Activated T-cell treated with anti-CD3 and anti-CD28 coated beads, Interleukin-2, amount 50 U/mL, for 24 hours (primary cell): ENCODE data around the gene FRMPD1.
"Not testable (repeated sequence)": the region's sequence is repeated elsewhere in the genome, so short reads cannot be mapped to it uniquely, and the experiment has no call there.

Experiments used
- DNase-seq: peaks from one replicate; pipeline ENCODE4 v3.0.0-alpha.2; 2020
- H3K27ac Mint-ChIP-seq: 2 replicates; pipeline ENCODE4 v1.8.0; 2020; ENCODE audit warnings: mild to moderate bottlenecking, mixed read lengths
- H3K27me3 Mint-ChIP-seq: 2 replicates; pipeline ENCODE4 v1.8.0; 2020; ENCODE audit warnings: mixed read lengths
- H3K36me3 Mint-ChIP-seq: 2 replicates; pipeline ENCODE4 v1.8.0; 2020; ENCODE audit warnings: low read depth, mixed read lengths
- H3K4me1 Mint-ChIP-seq: 2 replicates; pipeline ENCODE4 v1.8.0; 2020; ENCODE audit warnings: low read depth, mixed read lengths
- H3K4me3 Mint-ChIP-seq: 2 replicates; pipeline ENCODE4 v1.8.0; 2020; ENCODE audit warnings: mild to moderate bottlenecking, moderate library complexity, mixed read lengths
- H3K9me3 Mint-ChIP-seq: 2 replicates; pipeline ENCODE4 v1.8.0; 2020; ENCODE audit warnings: mixed read lengths

FRMPD1 gene, protein sequence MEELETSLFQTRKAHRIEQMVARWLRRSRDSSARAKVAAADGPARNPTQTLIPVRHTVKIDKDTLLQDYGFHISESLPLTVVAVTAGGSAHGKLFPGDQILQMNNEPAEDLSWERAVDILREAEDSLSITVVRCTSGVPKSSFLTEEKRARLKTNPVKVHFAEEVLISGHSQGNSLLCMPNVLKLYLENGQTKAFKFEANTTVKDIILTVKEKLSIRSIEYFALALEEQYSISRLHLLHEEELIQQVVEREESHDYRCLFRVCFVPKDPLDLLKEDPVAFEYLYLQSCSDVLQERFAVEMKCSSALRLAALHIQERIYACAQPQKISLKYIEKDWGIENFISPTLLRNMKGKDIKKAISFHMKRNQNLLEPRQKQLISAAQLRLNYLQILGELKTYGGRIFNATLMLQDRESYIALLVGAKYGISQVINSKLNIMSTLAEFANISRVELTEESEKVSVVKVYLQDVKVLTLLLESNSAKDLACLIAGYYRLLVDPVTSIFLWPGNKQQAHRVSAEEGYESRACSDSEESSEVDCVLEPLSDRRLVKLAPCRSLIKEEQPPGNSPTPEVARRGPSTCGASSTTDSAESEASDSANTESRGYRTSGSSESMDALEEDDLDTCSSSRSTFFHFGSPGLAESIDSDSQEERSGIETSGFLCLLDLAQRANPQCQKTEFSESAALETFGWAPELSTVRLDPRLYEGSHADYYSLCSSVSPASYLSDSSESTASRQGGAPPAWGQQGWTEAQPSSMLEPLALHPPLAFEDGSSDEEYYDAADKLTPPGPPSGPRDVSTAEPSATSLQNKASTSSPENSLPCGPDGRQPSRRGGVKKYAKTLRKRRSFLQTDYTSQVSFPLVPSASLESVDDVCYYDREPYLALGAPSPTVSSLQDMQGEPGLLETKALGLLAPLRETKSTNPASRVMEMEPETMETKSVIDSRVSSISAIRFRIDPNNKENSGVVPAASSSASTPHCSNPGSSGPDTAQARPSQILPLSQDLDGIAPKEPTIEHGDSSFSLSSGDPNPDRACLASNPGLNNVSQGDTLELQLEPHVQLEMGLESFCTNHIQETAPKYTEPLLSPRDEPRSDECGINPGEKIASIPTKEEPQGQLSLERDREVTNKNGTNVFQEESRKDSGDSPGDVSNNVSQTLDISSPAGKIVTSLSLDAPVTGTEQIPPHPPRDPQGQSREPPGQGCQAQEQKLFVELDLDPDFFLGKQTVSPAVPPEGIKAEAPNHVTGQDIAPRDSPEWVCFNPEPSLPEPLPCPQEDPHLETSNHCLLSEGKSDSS (N-terminal part only)

DNA sequence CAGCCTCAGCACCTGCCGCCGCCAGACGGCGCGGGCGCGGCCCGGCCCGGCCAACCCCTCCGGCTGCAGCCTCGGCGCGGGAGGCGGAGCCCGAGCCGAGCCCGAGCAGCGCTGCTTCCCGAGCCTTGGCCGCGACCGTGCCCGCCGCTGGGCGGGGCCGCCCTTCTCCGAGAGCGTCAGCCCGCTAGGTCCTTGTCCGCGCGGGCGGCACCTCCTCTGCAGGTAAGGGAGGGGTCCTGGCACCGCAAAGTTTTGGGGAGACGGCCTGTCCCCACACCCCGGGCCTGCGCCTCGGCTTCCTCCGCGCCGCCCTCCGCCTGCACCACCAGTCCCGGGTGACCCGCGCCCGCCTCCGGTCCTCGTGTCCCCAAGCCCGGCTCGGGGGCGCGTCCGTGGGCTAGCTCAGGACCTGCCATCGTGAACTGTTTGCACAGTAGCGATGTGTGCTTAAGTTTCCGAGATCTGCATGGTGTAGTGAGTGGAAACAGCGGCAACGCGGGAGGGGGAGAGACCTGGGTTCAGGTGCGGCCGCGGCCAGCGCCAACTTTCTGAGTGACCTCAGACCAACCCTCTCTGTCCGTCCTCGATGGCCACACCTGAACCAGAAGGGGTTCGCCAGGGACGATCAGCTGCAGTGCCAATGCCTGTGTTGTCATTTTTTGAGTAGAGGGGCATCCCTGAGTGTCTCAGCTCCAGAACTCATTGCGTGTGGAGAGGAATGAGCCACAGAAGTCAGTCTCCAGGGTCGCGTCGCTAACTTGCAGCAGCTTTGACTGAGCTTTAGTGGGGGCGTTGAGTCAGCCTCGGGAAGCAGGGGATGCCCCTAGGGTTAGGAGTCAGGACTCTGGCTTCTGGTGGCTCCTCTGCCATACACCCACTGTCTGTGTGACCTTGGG lies at the start of gene FRMPD1:
TSS of gene FRMPD1 (plus strand) at position 82 of the 896 bp plus-strand sequence. CDS start 41,688 bp downstream, outside the sequence.
- peak; percentile 73 for DNase-seq
- H3K4me3 Mint-ChIP-seq = peak within 1 kb of the TSS; percentile 69
- no peaks in the 10 kb centered on the region for H3K36me3 Mint-ChIP-seq
- peaks cover 11% of the 10 kb centered on the region for H3K4me1 Mint-ChIP-seq
- no peaks in the 10 kb centered on the region for H3K9me3 Mint-ChIP-seq
- H3K27ac Mint-ChIP-seq = no peak within 1 kb of the TSS
- peaks cover 80% of the 10 kb centered on the region for H3K27me3 Mint-ChIP-seq

- H3K36me3 Mint-ChIP-seq = not testable (repeated sequence)
- peaks cover 20% of the 10 kb centered on the region for H3K27me3 Mint-ChIP-seq
These were observed 48.7 kb upstream of the FRMPD1 start for GRCh38 chr9:37602061-37602460.

DNA sequence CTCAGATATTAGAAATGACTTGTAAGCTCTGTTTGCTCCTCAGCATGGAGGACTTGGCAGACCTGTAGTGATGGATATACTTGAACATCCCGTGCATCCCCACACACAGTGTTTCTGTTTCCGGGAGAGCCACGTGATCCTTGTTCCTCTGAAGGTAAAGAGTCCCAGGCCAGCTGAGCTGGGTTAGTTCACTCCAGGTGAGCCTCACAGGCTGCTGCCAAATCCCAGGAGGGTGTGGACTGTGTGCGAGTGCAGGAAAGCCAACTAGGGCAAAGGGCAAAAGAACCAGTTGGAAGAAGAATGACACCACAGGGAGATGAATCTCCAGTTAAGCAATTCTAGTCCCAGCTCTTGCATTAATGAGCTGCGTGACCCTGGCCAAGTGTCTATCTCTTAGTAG lies 47.9 kb upstream of the FRMPD1 start:
- Mint-ChIP-seq H3K9me3 (no peaks in the 10 kb centered on the region), H3K4me3 (no peak overlapping the region), H3K27me3 (peaks cover 22% of the 10 kb centered on the region), H3K36me3 (no peaks in the 10 kb centered on the region), H3K27ac (no peak overlapping the region), H3K4me1 (no peaks in the 10 kb centered on the region)
- no peak for DNase-seq

More at GRCh38 chr9:37602061-37602460, 48.7 kb upstream of the FRMPD1 start:
- H3K4me3 Mint-ChIP-seq, DNase-seq, H3K27ac Mint-ChIP-seq, H3K9me3 Mint-ChIP-seq, H3K4me1 Mint-ChIP-seq: not testable (repeated sequence)

DNA sequence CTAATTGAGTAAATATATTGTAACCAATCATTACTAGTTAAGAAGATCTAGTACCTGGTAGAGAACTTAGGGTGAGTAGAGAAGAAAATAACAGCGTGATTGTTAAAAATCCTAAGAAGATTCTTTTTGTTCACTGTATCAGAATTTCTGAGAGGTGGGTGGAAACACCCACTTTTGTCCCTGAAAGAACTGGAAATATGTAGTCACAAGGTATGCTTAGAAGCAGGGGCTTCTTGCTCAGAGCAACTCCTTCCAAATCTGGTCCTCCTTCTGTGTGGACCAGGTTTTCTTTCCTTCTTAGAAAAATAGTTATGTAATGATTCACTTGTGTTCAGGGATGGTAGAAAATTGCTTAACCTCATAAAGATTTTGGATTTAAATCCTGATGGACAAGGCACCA lies 46.5 kb upstream of the FRMPD1 start:
- Mint-ChIP-seq H3K4me3 (no peak overlapping the region), H3K4me1 (no peaks in the 10 kb centered on the region), H3K9me3 (no peaks in the 10 kb centered on the region), H3K36me3 (no peaks in the 10 kb centered on the region), H3K27ac (no peak overlapping the region), H3K27me3 (peaks cover 24% of the 10 kb centered on the region)
- DNase-seq = no peak

DNA sequence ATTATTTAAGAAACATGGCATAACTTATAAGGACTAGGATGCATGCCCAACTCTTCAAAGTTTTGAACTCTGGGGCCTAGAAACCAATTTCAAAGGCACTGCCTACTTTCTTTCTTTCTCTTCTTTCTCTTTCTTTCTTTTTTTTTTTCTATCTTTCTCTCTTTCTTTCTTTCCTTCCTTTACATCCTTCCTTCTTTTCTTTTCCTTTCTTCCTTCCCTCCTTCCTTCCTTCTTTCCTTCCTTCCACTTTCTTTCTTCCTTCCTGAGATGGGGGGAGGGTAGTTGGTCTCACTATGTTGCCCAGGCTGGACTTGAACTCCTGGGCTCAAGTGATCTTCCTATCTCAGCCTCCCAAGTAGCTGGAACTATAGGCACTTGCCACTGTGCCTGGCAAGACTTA lies 42.5 kb upstream of the FRMPD1 start:
- H3K4me1 Mint-ChIP-seq = no peaks in the 10 kb centered on the region
- peaks cover 23% of the 10 kb centered on the region for H3K27me3 Mint-ChIP-seq
- H3K4me3 Mint-ChIP-seq = no peak overlapping the region
- no peak overlapping the region for H3K27ac Mint-ChIP-seq
- no peaks in the 10 kb centered on the region for H3K36me3 Mint-ChIP-seq
- no peaks in the 10 kb centered on the region for H3K9me3 Mint-ChIP-seq
- DNase-seq = no peak

DNA sequence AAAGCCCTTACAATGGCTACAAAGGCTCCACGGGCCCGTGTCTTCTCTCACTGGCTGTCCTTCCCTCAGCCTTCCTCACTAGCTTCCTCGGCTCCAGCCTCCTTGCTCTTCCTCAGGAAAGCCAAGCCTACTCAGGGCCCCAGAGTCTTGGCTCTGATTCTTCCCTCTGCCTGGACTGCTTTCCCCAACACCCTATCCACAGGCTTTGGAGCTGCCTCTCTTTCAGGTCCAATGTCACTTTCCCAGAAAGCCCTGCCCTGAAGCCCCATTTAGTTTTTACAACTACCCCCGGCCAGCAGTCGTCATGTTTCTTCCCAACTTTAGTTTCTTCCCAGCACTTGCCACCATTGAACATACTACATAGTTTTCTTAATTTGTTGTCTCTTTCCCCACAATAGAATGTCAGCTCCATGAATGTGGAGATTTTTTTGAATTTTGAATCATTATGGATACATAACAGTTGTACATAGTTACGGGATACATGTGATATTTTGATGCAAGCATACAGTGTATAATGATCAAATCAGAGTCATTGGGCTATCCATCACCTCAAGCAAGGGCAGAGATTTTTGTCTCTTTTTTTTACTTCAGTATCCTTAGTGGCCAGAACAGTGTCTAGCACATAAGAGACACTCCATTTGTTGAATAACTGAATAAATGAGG lies 40.9 kb upstream of the FRMPD1 start:
- no peaks in the 10 kb centered on the region for H3K36me3 Mint-ChIP-seq
- peaks cover 18% of the 10 kb centered on the region for H3K27me3 Mint-ChIP-seq

DNA sequence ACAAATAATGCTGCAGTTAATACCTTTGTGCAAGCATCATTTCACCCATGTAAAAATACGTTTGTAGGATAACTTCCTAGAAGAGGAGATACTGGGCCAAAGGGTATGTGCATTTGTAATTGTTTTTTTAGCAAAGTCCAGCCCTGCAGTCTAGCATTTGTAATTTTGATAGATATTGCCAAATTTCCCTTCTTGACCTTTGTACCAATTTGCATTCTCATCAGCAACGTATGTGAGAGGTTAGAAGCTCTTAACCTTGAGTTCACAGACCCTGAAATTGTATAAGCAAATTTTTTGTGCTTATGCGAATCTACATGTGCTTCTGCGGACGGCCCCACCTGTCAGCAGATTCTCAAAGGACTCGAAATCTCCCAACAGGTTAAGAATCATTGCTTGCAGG lies 39.7 kb upstream of the FRMPD1 start:
- H3K9me3 Mint-ChIP-seq = no peaks in the 10 kb centered on the region

More for the DNA sequence above, 40.9 kb upstream of the FRMPD1 start:
- DNase-seq = no peak
- no peak overlapping the region for H3K4me3 Mint-ChIP-seq
- no peaks in the 10 kb centered on the region for H3K4me1 Mint-ChIP-seq
- H3K27ac Mint-ChIP-seq = no peak overlapping the region
- no peaks in the 10 kb centered on the region for H3K9me3 Mint-ChIP-seq

GRCh38 chr9:37611961-37612360 lies 38.8 kb upstream of the FRMPD1 start:
- Mint-ChIP-seq H3K9me3 (no peaks in the 10 kb centered on the region), H3K4me1 (no peaks in the 10 kb centered on the region), H3K27me3 (peaks cover 13% of the 10 kb centered on the region), H3K27ac (no peak overlapping the region), H3K4me3 (no peak overlapping the region), H3K36me3 (no peaks in the 10 kb centered on the region)
- DNase-seq = no peak

More for the DNA sequence above, 39.7 kb upstream of the FRMPD1 start:
- no peaks in the 10 kb centered on the region for H3K4me1 Mint-ChIP-seq
- H3K27ac Mint-ChIP-seq = no peak overlapping the region
- no peaks in the 10 kb centered on the region for H3K36me3 Mint-ChIP-seq
- no peak for DNase-seq
- no peak overlapping the region for H3K4me3 Mint-ChIP-seq
- H3K27me3 Mint-ChIP-seq = peaks cover 16% of the 10 kb centered on the region

- H3K36me3 Mint-ChIP-seq = no peaks in the 10 kb centered on the region
- no peak for DNase-seq
- H3K9me3 Mint-ChIP-seq = no peaks in the 10 kb centered on the region
- no peak overlapping the region for H3K27ac Mint-ChIP-seq
- H3K27me3 Mint-ChIP-seq = no peaks in the 10 kb centered on the region
- no peak overlapping the region for H3K4me3 Mint-ChIP-seq
- no peaks in the 10 kb centered on the region for H3K4me1 Mint-ChIP-seq
These were observed 33.6 kb upstream of the FRMPD1 start for GRCh38 chr9:37617161-37617560.

DNA sequence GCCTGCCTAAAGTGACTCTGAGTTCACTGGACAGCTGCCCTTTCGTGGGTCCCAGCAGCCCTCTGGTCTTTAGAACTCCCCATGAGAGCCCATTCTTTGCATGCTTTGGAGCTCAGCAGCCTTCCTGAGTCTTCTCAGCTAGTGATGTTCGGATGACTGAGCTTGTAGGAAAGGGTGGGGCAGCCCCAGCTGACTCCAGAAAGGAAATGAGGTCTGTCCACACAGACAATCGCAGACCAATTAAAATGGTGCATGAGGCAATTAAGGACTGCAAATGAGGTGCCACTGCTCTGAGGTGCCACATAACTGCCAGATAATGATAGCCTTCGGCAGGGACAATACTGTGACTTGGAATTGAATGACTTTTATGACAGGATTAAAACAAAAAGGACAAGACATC lies 32.9 kb upstream of the FRMPD1 start:
- Mint-ChIP-seq H3K27me3 (no peaks in the 10 kb centered on the region), H3K27ac (no peak overlapping the region), H3K36me3 (no peaks in the 10 kb centered on the region), H3K4me3 (no peak overlapping the region), H3K9me3 (no peaks in the 10 kb centered on the region), H3K4me1 (no peaks in the 10 kb centered on the region)
- DNase-seq = no peak

GRCh38 chr9:37618817-37619216 lies 31.9 kb upstream of the FRMPD1 start:
- Mint-ChIP-seq H3K4me1 (no peaks in the 10 kb centered on the region), H3K36me3 (no peaks in the 10 kb centered on the region)

DNA sequence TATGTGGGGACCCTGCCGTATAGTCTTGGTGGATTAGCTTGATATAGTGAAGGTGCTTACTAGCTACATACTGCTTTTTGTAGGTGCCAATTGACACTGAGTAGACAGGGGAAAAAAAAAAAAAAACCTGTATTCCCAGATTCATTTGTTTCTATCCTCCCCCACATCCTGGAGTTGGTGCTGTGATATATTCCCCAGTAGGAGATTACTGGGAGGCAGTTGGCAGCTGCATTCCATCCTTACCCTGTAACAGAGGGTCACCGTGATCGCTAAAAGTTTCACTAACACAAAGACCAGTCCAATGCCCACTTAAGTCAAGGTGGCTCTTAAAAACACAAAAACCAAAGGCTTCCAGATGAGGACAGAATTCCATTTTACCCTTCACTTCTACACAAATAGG lies 30.9 kb upstream of the FRMPD1 start:
- Mint-ChIP-seq H3K4me3 (no peak overlapping the region), H3K4me1 (no peaks in the 10 kb centered on the region), H3K27me3 (no peaks in the 10 kb centered on the region), H3K36me3 (no peaks in the 10 kb centered on the region), H3K9me3 (no peaks in the 10 kb centered on the region), H3K27ac (no peak overlapping the region)
- no peak for DNase-seq

More at GRCh38 chr9:37618817-37619216, 31.9 kb upstream of the FRMPD1 start:
- no peaks in the 10 kb centered on the region for H3K27me3 Mint-ChIP-seq
- no peak overlapping the region for H3K27ac Mint-ChIP-seq
- no peaks in the 10 kb centered on the region for H3K9me3 Mint-ChIP-seq
- no peak for DNase-seq
- no peak overlapping the region for H3K4me3 Mint-ChIP-seq

GRCh38 chr9:37620396-37620795 lies 30.4 kb upstream of the FRMPD1 start:
- Mint-ChIP-seq H3K27me3 (no peaks in the 10 kb centered on the region), H3K4me1 (no peaks in the 10 kb centered on the region), H3K27ac (no peak overlapping the region), H3K9me3 (no peaks in the 10 kb centered on the region), H3K4me3 (no peak overlapping the region), H3K36me3 (no peaks in the 10 kb centered on the region)
- no peak for DNase-seq
